GM10266 (cell line): ENCODE results near the gene TRIP13.
"Not testable (repeated sequence)": the region's sequence is repeated elsewhere in the genome, so short reads cannot be mapped to it uniquely, and the experiment has no call there.

ENCODE experiments used
- DNase-seq: peaks from one replicate; pipeline ENCODE4 v3.0.0; 2012; ENCODE audit errors: extremely low spot score
- CTCF ChIP-seq: IDR thresholded peaks from 2 replicates; pipeline ENCODE4 v1.5.1; 2012; ENCODE audit warnings: mild to moderate bottlenecking, low read depth; ENCODE audit not compliant: control insufficient read depth, insufficient read depth; ENCODE audit errors: missing control alignments

TRIP13 gene

GRCh38 chr5:923281-923873 is 30.7 kb downstream of the TRIP13 start:
- peak; percentile 90 for DNase-seq
- peak; percentile 90 for TF ChIP-seq CTCF

- TF ChIP-seq CTCF = peak; percentile 31
- peak; percentile 73 for DNase-seq
Observed at GRCh38 chr5:926417-927171, 33.9 kb downstream of the TRIP13 start.

GRCh38 chr5:927172-928015 is 34.7 kb downstream of the TRIP13 start:
- no peak for TF ChIP-seq CTCF
- no peak for DNase-seq

- DNase-seq = not testable (repeated sequence)
Observed at GRCh38 chr5:929182-929581, 36.5 kb downstream of the TRIP13 start.

GRCh38 chr5:929596-929995 is 36.9 kb downstream of the TRIP13 start:
- DNase-seq = no peak

GRCh38 chr5:930866-931265 is 38.2 kb downstream of the TRIP13 start:
- TF ChIP-seq CTCF = no peak
- DNase-seq = no peak

More at GRCh38 chr5:929596-929995, 36.9 kb downstream of the TRIP13 start:
- no peak for TF ChIP-seq CTCF

GRCh38 chr5:931570-932145 is 39.0 kb downstream of the TRIP13 start:
- DNase-seq = no peak

More at GRCh38 chr5:931570-932145, 39.0 kb downstream of the TRIP13 start:
- TF ChIP-seq CTCF = no peak
